HEK293 (cell line): ENCODE results near the gene WDR73.

ENCODE experiments used
- CTCF ChIA-PET: fragments of 350-600 bp; formaldehyde crosslinking; extraction: SDS; loops from one replicate; lab custom pipeline; 2021; ENCODE audit warnings: antibody characterized with exemption; lab: Yijun Ruan, JAX
- POLR2A ChIA-PET: fragments of 300-600 bp; formaldehyde crosslinking; extraction: SDS; loops from one replicate; lab custom pipeline; 2020; ENCODE audit warnings: antibody characterized with exemption, inconsistent platforms; lab: Yijun Ruan, JAX
- H3K27ac ChIP-seq: fragments of 200-500 bp; sonication (Bioruptor generic); 2 replicates; pipeline ENCODE4 v1.5.1; 2014; ENCODE audit warnings: low read depth, low read length, control low read depth, inconsistent platforms; ENCODE audit errors: extremely low read depth
- H3K36me3 ChIP-seq, 2 experiments: fragments of 200-500 bp in 1 of 2; sonication (Bioruptor generic) in 1 of 2; 1 replicate in 1 of 2; 2 replicates in 1 of 2; pipeline ENCODE4 v1.5.1; 2014 to 2017; ENCODE audit warnings: inconsistent platforms in 2 of 2, low read length in 2 of 2; ENCODE audit not compliant: control insufficient read depth in 2 of 2, insufficient read depth in 1 of 2
- H3K4me1 ChIP-seq: fragments of 200-500 bp; sonication (Bioruptor generic); 2 replicates; pipeline ENCODE4 v1.5.1; 2014; ENCODE audit warnings: mild to moderate bottlenecking, low read length, inconsistent platforms; ENCODE audit not compliant: control insufficient read depth, insufficient read depth
- H3K4me3 ChIP-seq: 2 replicates; pipeline ENCODE4 v1.5.1; 2011; ENCODE audit warnings: low read depth, mild to moderate bottlenecking, control low read depth, low read length, moderate library complexity
- H3K9me3 ChIP-seq: fragments of 200-500 bp; sonication (Bioruptor generic); 2 replicates; pipeline ENCODE4 v1.5.1; 2014; ENCODE audit warnings: low read depth, low read length, inconsistent platforms; ENCODE audit not compliant: control insufficient read depth, insufficient read depth
- HOXD13 ChIP-seq: sonication (generic); formaldehyde crosslinking; IDR thresholded peaks from 2 replicates; pipeline ENCODE4 v1.8.0; 2022; ENCODE audit warnings: missing genetic modification reagents, borderline replicate concordance
- IKZF3 ChIP-seq: fragments of 450-650 bp; IDR thresholded peaks from 2 replicates; pipeline ENCODE4 v1.5.0; 2018; ENCODE audit warnings: missing biosample characterization, mild to moderate bottlenecking, missing genetic modification characterization, moderate library complexity
- KLF10 ChIP-seq: fragments of 450-650 bp; IDR thresholded peaks from 2 replicates; pipeline ENCODE4 v1.5.1; 2018; ENCODE audit warnings: missing biosample characterization, mild to moderate bottlenecking, missing genetic modification characterization
- PRDM10 ChIP-seq: fragments of 450-650 bp; formaldehyde crosslinking; IDR thresholded peaks from 2 replicates; pipeline ENCODE4 v1.5.1; 2016; ENCODE audit warnings: missing biosample characterization, missing genetic modification characterization
- SETDB1 ChIP-seq: IDR thresholded peaks from one replicate; pipeline ENCODE4 v1.6.1; 2017; ENCODE audit warnings: mild to moderate bottlenecking, low read length, moderate library complexity, mixed read lengths; ENCODE audit not compliant: insufficient read length
- ZFP37 ChIP-seq: fragments of 450-650 bp; formaldehyde crosslinking; IDR thresholded peaks from 2 replicates; pipeline ENCODE4 v1.5.1; 2016; ENCODE audit warnings: missing biosample characterization, missing genetic modification characterization
- ZNF112 ChIP-seq: fragments of 450-650 bp; formaldehyde crosslinking; IDR thresholded peaks from 2 replicates; pipeline ENCODE4 v1.5.0; 2017; ENCODE audit warnings: missing biosample characterization, missing genetic modification characterization
- ZNF146 ChIP-seq: fragments of 450-650 bp; formaldehyde crosslinking; IDR thresholded peaks from 2 replicates; pipeline ENCODE4 v1.5.1; 2016; ENCODE audit warnings: missing biosample characterization, missing genetic modification characterization
- ZNF148 ChIP-seq: fragments of 450-650 bp; formaldehyde crosslinking; IDR thresholded peaks from 2 replicates; pipeline ENCODE4 v1.5.0; 2017; ENCODE audit warnings: missing biosample characterization, missing genetic modification characterization, borderline replicate concordance
- ZNF19 ChIP-seq: fragments of 450-650 bp; formaldehyde crosslinking; IDR thresholded peaks from 2 replicates; pipeline ENCODE4; 2016; ENCODE audit warnings: missing biosample characterization, missing genetic modification characterization, low read depth
- ZNF324 ChIP-seq: fragments of 450-650 bp; formaldehyde crosslinking; IDR thresholded peaks from 2 replicates; pipeline ENCODE4 v1.5.1; 2016; ENCODE audit warnings: missing biosample characterization, missing genetic modification characterization
- ZNF521 ChIP-seq: fragments of 450-650 bp; formaldehyde crosslinking; IDR thresholded peaks from 2 replicates; pipeline ENCODE4 v1.5.1; 2017; ENCODE audit warnings: missing biosample characterization, mild to moderate bottlenecking, missing genetic modification characterization
- ZNF560 ChIP-seq: fragments of 450-650 bp; formaldehyde crosslinking; IDR thresholded peaks from 2 replicates; pipeline ENCODE4 v1.5.1; 2017; ENCODE audit warnings: missing biosample characterization, missing genetic modification characterization, borderline replicate concordance
- ZNF610 ChIP-seq: fragments of 450-650 bp; formaldehyde crosslinking; IDR thresholded peaks from 2 replicates; pipeline ENCODE4 v1.5.1; 2016; ENCODE audit warnings: missing biosample characterization, missing genetic modification characterization, borderline replicate concordance
- TF ChIP-seq, protein P1 (sequence below): fragments of 450-650 bp; formaldehyde crosslinking; IDR thresholded peaks from 2 replicates; pipeline ENCODE4 v1.5.1; 2017; ENCODE audit warnings: missing biosample characterization, missing genetic modification characterization
- TF ChIP-seq, protein P2 (sequence below): fragments of 450-650 bp; formaldehyde crosslinking; IDR thresholded peaks from 2 replicates; pipeline ENCODE4 v1.5.1; 2016; ENCODE audit warnings: missing biosample characterization, missing genetic modification characterization
- TF ChIP-seq, protein P3 (sequence below): fragments of 450-650 bp; formaldehyde crosslinking; IDR thresholded peaks from 2 replicates; pipeline ENCODE4 v1.5.1; 2016; ENCODE audit warnings: missing biosample characterization, missing genetic modification characterization

The WDR73 gene

GRCh38 chr15:84661001-84661400 is 6.9 kb upstream of the WDR73 start:
- TF ChIP-seq, protein P1, sequence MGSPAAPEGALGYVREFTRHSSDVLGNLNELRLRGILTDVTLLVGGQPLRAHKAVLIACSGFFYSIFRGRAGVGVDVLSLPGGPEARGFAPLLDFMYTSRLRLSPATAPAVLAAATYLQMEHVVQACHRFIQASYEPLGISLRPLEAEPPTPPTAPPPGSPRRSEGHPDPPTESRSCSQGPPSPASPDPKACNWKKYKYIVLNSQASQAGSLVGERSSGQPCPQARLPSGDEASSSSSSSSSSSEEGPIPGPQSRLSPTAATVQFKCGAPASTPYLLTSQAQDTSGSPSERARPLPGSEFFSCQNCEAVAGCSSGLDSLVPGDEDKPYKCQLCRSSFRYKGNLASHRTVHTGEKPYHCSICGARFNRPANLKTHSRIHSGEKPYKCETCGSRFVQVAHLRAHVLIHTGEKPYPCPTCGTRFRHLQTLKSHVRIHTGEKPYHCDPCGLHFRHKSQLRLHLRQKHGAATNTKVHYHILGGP (tag by site-specific recombination), result no peak
- no peak for TF ChIP-seq ZNF560 (tag by site-specific recombination)
- no peak for TF ChIP-seq ZNF610 (tag by site-specific recombination)
- no peak for TF ChIP-seq ZNF148 (tag by site-specific recombination)
- TF ChIP-seq ZNF19 (tag by site-specific recombination), result no peak
- TF ChIP-seq ZNF146 (tag by site-specific recombination), result no peak
- no peak for TF ChIP-seq IKZF3 (tag by site-specific recombination)
- TF ChIP-seq ZFP37 (tag by site-specific recombination), result no peak
- TF ChIP-seq HOXD13 (CRISPR knock-in tag), result no peak
- TF ChIP-seq, protein P2, sequence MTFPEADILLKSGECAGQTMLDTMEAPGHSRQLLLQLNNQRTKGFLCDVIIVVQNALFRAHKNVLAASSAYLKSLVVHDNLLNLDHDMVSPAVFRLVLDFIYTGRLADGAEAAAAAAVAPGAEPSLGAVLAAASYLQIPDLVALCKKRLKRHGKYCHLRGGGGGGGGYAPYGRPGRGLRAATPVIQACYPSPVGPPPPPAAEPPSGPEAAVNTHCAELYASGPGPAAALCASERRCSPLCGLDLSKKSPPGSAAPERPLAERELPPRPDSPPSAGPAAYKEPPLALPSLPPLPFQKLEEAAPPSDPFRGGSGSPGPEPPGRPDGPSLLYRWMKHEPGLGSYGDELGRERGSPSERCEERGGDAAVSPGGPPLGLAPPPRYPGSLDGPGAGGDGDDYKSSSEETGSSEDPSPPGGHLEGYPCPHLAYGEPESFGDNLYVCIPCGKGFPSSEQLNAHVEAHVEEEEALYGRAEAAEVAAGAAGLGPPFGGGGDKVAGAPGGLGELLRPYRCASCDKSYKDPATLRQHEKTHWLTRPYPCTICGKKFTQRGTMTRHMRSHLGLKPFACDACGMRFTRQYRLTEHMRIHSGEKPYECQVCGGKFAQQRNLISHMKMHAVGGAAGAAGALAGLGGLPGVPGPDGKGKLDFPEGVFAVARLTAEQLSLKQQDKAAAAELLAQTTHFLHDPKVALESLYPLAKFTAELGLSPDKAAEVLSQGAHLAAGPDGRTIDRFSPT (tag by site-specific recombination), result no peak
- TF ChIP-seq PRDM10, result no peak
- TF ChIP-seq ZNF324 (tag by site-specific recombination), result no peak
- no peak for TF ChIP-seq KLF10 (tag by site-specific recombination)
- no peak for TF ChIP-seq ZNF521 (tag by site-specific recombination)
- TF ChIP-seq SETDB1, result no peak
- TF ChIP-seq, protein P3, sequence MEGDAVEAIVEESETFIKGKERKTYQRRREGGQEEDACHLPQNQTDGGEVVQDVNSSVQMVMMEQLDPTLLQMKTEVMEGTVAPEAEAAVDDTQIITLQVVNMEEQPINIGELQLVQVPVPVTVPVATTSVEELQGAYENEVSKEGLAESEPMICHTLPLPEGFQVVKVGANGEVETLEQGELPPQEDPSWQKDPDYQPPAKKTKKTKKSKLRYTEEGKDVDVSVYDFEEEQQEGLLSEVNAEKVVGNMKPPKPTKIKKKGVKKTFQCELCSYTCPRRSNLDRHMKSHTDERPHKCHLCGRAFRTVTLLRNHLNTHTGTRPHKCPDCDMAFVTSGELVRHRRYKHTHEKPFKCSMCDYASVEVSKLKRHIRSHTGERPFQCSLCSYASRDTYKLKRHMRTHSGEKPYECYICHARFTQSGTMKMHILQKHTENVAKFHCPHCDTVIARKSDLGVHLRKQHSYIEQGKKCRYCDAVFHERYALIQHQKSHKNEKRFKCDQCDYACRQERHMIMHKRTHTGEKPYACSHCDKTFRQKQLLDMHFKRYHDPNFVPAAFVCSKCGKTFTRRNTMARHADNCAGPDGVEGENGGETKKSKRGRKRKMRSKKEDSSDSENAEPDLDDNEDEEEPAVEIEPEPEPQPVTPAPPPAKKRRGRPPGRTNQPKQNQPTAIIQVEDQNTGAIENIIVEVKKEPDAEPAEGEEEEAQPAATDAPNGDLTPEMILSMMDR (tag by site-specific recombination), result no peak
- no peak for TF ChIP-seq ZNF112
- H3K4me1 ChIP-seq, result peaks cover 14% of the 10 kb centered on the region
- no peak overlapping the region for H3K4me3 ChIP-seq
- no peak overlapping the region for H3K27ac ChIP-seq
- ChIA-PET POLR2A (interaction anchor here (0.6 to 1.7 kb wide), 2 partner anchors 46 to 55 kb away, joined by 3 to 6 read pairs; partner anchors contain the start of gene SEC11A), CTCF (interaction anchor here (0.6 to 0.7 kb wide), 2 partner anchors 60 to 1141 kb away, joined by 3 to 4 read pairs; no protein-coding TSS in a partner anchor)
- no peaks in the 10 kb centered on the region for H3K9me3 ChIP-seq
- peaks cover 6 to 15% of the 10 kb centered on the region in 2 experiments; a peak in 2 of 3 replicates for H3K36me3 ChIP-seq
